ENCODE measurements around the gene GPR27.

Gene GPR27

GRCh38 chr3:71759401-71759800 lies 5.7 kb downstream of the GPR27 start:
- no peak overlapping the region for H3K4me3 ChIP-seq (ENCODE audit: low read depth, low read length)
- H4K8ac ChIP-seq (ENCODE audit: low read depth, low read length) = no peak overlapping the region
- peaks cover 0 to 2% of the 10 kb centered on the region in 2 experiments for H3K4me1 ChIP-seq (ENCODE audit: control insufficient read depth in 1 of 2, insufficient read depth in 2 of 2, low read length in 2 of 2)
- H3K79me2 ChIP-seq (ENCODE audit: control insufficient read depth, insufficient read depth, low read length, poor library complexity) = no peaks in the 10 kb centered on the region
- no peaks in the 10 kb centered on the region for H3K79me1 ChIP-seq (ENCODE audit: low read length)
- no peak overlapping the region for H4K91ac ChIP-seq (ENCODE audit: low read depth, low read length)
- WGBS (ENCODE audit: extremely low coverage, insufficient coverage, insufficient read length) = no CpG with 5 or more reads among the region's 5 CpGs
- H3K4me2 ChIP-seq (ENCODE audit: low read length) = no peak overlapping the region
- H2BK120ac ChIP-seq (ENCODE audit: insufficient read depth, low read length, poor library complexity) = no peak overlapping the region
- H3K14ac ChIP-seq (ENCODE audit: low read length) = no peak overlapping the region
- no peak overlapping the region for H3K27ac ChIP-seq (ENCODE audit: low read depth, low read length)
- H4K12ac ChIP-seq (ENCODE audit: low read depth, low read length) = no peak overlapping the region
- H3K9ac ChIP-seq (ENCODE audit: low read length) = no peak overlapping the region
- H2AK5ac ChIP-seq (ENCODE audit: low read length) = no peak overlapping the region
- H3K4ac ChIP-seq (ENCODE audit: low read depth, low read length) = no peak overlapping the region
- H3K23ac ChIP-seq (ENCODE audit: low read length) = no peak overlapping the region
- H3K36me3 ChIP-seq (ENCODE audit: control insufficient read depth in 1 of 2, insufficient read depth in 2 of 2, low read length in 2 of 2) = no peaks in the 10 kb centered on the region
- H3K9me3 ChIP-seq (ENCODE audit: insufficient read depth, low read depth, low read length) = peaks cover 3% of the 10 kb centered on the region
- peaks cover 16% of the 10 kb centered on the region for H3K27me3 ChIP-seq (ENCODE audit: insufficient read depth, low read length)
- no peak overlapping the region for H2AFZ ChIP-seq (ENCODE audit: insufficient read depth, low read length, poor library complexity)
- no peak overlapping the region for H3K18ac ChIP-seq (ENCODE audit: low read length)
- H2BK12ac ChIP-seq (ENCODE audit: low read length) = no peak overlapping the region
- no peak overlapping the region for H2BK5ac ChIP-seq (ENCODE audit: low read depth, low read length, poor library complexity)
- no peak for DNase-seq

GRCh38 chr3:71760140-71760539 lies 6.5 kb downstream of the GPR27 start:
- H3K18ac ChIP-seq (ENCODE audit: low read length) = no peak overlapping the region
- H3K4me3 ChIP-seq (ENCODE audit: low read depth, low read length) = no peak overlapping the region
- H2BK5ac ChIP-seq (ENCODE audit: low read depth, low read length, poor library complexity) = no peak overlapping the region
- no peaks in the 10 kb centered on the region for H3K79me2 ChIP-seq (ENCODE audit: control insufficient read depth, insufficient read depth, low read length, poor library complexity)
- no peak overlapping the region for H2BK120ac ChIP-seq (ENCODE audit: insufficient read depth, low read length, poor library complexity)
- DNase-seq = no peak
- no peak overlapping the region for H3K27ac ChIP-seq (ENCODE audit: low read depth, low read length)
- no peak overlapping the region for H3K23ac ChIP-seq (ENCODE audit: low read length)
- no peaks in the 10 kb centered on the region for H3K4me1 ChIP-seq (ENCODE audit: control insufficient read depth in 1 of 2, insufficient read depth in 2 of 2, low read length in 2 of 2)
- H3K36me3 ChIP-seq (ENCODE audit: control insufficient read depth in 1 of 2, insufficient read depth in 2 of 2, low read length in 2 of 2) = no peaks in the 10 kb centered on the region
- no peak overlapping the region for H3K4me2 ChIP-seq (ENCODE audit: low read length)
- no peak overlapping the region for H3K4ac ChIP-seq (ENCODE audit: low read depth, low read length)
- no CpG with 5 or more reads among the region's 1 CpG for WGBS (ENCODE audit: extremely low coverage, insufficient coverage, insufficient read length)
- H4K8ac ChIP-seq (ENCODE audit: low read depth, low read length) = no peak overlapping the region
- H3K27me3 ChIP-seq (ENCODE audit: insufficient read depth, low read length) = peaks cover 9% of the 10 kb centered on the region
- H2BK12ac ChIP-seq (ENCODE audit: low read length) = no peak overlapping the region
- H3K79me1 ChIP-seq (ENCODE audit: low read length) = no peaks in the 10 kb centered on the region
- no peak overlapping the region for H2AFZ ChIP-seq (ENCODE audit: insufficient read depth, low read length, poor library complexity)
- no peak overlapping the region for H2AK5ac ChIP-seq (ENCODE audit: low read length)
- H4K12ac ChIP-seq (ENCODE audit: low read depth, low read length) = no peak overlapping the region
- no peaks in the 10 kb centered on the region for H3K9me3 ChIP-seq (ENCODE audit: insufficient read depth, low read depth, low read length)
- H4K91ac ChIP-seq (ENCODE audit: low read depth, low read length) = no peak overlapping the region
- no peak overlapping the region for H3K9ac ChIP-seq (ENCODE audit: low read length)
- H3K14ac ChIP-seq (ENCODE audit: low read length) = no peak overlapping the region

- DNase-seq = no peak
- Histone ChIP-seq H3K23ac (ENCODE audit: low read length) (no peak overlapping the region), H3K79me2 (ENCODE audit: control insufficient read depth, insufficient read depth, low read length, poor library complexity) (no peaks in the 10 kb centered on the region), H2BK5ac (ENCODE audit: low read depth, low read length, poor library complexity) (no peak overlapping the region), H3K27ac (ENCODE audit: low read depth, low read length) (no peak overlapping the region), H3K4me1 (ENCODE audit: control insufficient read depth in 1 of 2, insufficient read depth in 2 of 2, low read length in 2 of 2) (no peaks in the 10 kb centered on the region), H3K9ac (ENCODE audit: low read length) (no peak overlapping the region), H3K9me3 (ENCODE audit: insufficient read depth, low read depth, low read length) (no peaks in the 10 kb centered on the region), H3K4me2 (ENCODE audit: low read length) (no peak overlapping the region), H4K8ac (ENCODE audit: low read depth, low read length) (no peak overlapping the region), H3K14ac (ENCODE audit: low read length) (no peak overlapping the region), H4K91ac (ENCODE audit: low read depth, low read length) (no peak overlapping the region), H3K18ac (ENCODE audit: low read length) (no peak overlapping the region), H3K4ac (ENCODE audit: low read depth, low read length) (no peak overlapping the region), H2AK5ac (ENCODE audit: low read length) (no peak overlapping the region), H2BK12ac (ENCODE audit: low read length) (no peak overlapping the region), H3K79me1 (ENCODE audit: low read length) (no peaks in the 10 kb centered on the region), H3K36me3 (ENCODE audit: control insufficient read depth in 1 of 2, insufficient read depth in 2 of 2, low read length in 2 of 2) (no peaks in the 10 kb centered on the region), H2AFZ (ENCODE audit: insufficient read depth, low read length, poor library complexity) (no peak overlapping the region), H3K4me3 (ENCODE audit: low read depth, low read length) (no peak overlapping the region), H4K12ac (ENCODE audit: low read depth, low read length) (no peak overlapping the region), H2BK120ac (ENCODE audit: insufficient read depth, low read length, poor library complexity) (no peak overlapping the region), H3K27me3 (ENCODE audit: insufficient read depth, low read length) (no peaks in the 10 kb centered on the region)
- WGBS (ENCODE audit: extremely low coverage, insufficient coverage, insufficient read length) = no CpG with 5 or more reads among the region's 5 CpGs
Measured at GRCh38 chr3:71763426-71763825, 9.8 kb downstream of the GPR27 start.

GRCh38 chr3:71771126-71771525 lies 17.5 kb downstream of the GPR27 start:
- Histone ChIP-seq H2AK5ac (ENCODE audit: low read length) (no peak overlapping the region), H2BK12ac (ENCODE audit: low read length) (no peak overlapping the region), H3K79me2 (ENCODE audit: control insufficient read depth, insufficient read depth, low read length, poor library complexity) (no peaks in the 10 kb centered on the region), H3K79me1 (ENCODE audit: low read length) (no peaks in the 10 kb centered on the region), H4K12ac (ENCODE audit: low read depth, low read length) (no peak overlapping the region), H3K23ac (ENCODE audit: low read length) (no peak overlapping the region), H3K9me3 (ENCODE audit: insufficient read depth, low read depth, low read length) (no peaks in the 10 kb centered on the region), H3K4me2 (ENCODE audit: low read length) (no peak overlapping the region), H3K36me3 (ENCODE audit: control insufficient read depth in 1 of 2, insufficient read depth in 2 of 2, low read length in 2 of 2) (no peaks in the 10 kb centered on the region), H3K9ac (ENCODE audit: low read length) (no peak overlapping the region), H2AFZ (ENCODE audit: insufficient read depth, low read length, poor library complexity) (no peak overlapping the region), H4K91ac (ENCODE audit: low read depth, low read length) (no peak overlapping the region), H3K4ac (ENCODE audit: low read depth, low read length) (no peak overlapping the region), H3K4me3 (ENCODE audit: low read depth, low read length) (no peak overlapping the region), H3K14ac (ENCODE audit: low read length) (no peak overlapping the region), H4K8ac (ENCODE audit: low read depth, low read length) (no peak overlapping the region), H3K27me3 (ENCODE audit: insufficient read depth, low read length) (no peaks in the 10 kb centered on the region), H3K18ac (ENCODE audit: low read length) (no peak overlapping the region), H2BK120ac (ENCODE audit: insufficient read depth, low read length, poor library complexity) (no peak overlapping the region), H3K27ac (ENCODE audit: low read depth, low read length) (no peak overlapping the region), H3K4me1 (ENCODE audit: control insufficient read depth in 1 of 2, insufficient read depth in 2 of 2, low read length in 2 of 2) (no peaks in the 10 kb centered on the region), H2BK5ac (ENCODE audit: low read depth, low read length, poor library complexity) (no peak overlapping the region)
- WGBS (ENCODE audit: extremely low coverage, insufficient coverage, insufficient read length) = no CpG with 5 or more reads among the region's 5 CpGs
- DNase-seq = no peak
